NOMO-1 (cell line): ENCODE data around the gene RNASE7.
A peak's percentile ranks its signal among the peaks of the same experiment; 100 is the strongest.
"Not testable (repeated sequence)": the region's sequence is repeated elsewhere in the genome, so short reads cannot be mapped to it uniquely, and the experiment has no call there.

ENCODE experiments used
- DNase-seq, 2 experiments: peaks; one replicate each; lab custom pipeline; 2025; ENCODE audit not compliant: unreplicated experiment in 2 of 2; lab: John Stamatoyannopoulos, UW

Gene RNASE7

GRCh38 chr14:21041676-21042433 lies at the start of gene RNASE7:
Gene RNASE7 (plus strand): TSS chr14:21042362. CDS start chr14:21042993, 631 bp downstream.
- DNase-seq, result no peak

DNA sequence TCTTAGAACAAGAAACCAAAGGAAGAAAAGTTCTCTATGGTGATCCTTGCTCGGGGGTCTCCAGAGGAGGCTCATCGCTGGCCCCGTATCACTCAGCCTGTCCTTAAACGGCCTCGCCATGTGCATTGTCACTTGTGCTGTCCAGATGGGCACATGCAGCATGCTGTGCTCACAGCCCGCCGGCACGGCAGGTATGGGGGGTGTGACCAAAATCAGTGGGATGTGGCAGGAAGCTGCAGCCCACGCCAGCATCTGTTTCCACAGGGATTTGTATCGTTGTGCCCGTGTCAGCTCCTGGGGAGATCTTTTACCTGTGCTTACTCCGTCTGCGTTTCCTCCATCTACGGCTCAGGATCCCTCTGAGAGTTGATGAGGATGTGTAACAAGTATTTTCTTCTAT lies 45.6 kb upstream of the RNASE7 start:
- DNase-seq, result no peak

DNA sequence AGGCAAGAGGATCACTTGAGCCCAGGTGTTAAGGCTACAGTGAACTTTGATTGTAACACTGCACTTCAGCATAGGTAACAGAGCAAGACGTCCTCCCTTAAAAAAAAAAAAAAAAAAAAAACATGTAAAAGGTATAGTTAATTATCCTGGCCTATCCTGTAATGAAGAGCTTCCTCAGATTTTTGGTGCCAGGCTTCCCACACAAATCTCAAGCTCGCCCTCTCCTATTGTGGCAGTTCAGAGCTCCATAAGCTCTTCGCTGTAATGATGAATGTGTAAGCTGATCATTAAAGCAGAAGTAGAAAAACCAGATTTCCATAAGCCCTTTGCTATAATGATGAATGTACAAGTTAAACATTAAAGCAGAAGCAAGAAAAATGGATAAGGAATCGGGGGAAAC lies 45.0 kb upstream of the RNASE7 start:
- DNase-seq, result no peak

- no peak for DNase-seq
Observed at GRCh38 chr14:20997564-20997963, 44.6 kb upstream of the RNASE7 start.

DNA sequence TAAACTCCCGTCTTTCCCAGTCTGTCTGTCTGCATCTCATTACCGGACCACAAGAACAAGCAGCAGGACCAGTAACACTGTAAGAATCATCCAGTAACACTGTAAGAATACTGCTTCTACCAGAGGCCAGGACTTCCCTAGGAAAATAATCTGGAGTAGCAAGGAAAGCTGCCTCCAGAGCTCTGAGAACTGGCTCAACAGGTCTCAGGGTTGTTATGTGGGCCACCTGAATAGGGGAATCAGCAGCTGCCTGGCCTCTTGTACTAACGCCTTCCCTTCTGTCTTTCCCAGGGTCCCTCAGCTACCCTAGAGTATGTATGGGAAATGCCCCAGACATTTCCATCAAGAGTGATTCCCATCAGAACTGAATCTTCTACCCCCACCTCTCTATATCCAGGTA lies 44.0 kb upstream of the RNASE7 start:
- no peak for DNase-seq

DNA sequence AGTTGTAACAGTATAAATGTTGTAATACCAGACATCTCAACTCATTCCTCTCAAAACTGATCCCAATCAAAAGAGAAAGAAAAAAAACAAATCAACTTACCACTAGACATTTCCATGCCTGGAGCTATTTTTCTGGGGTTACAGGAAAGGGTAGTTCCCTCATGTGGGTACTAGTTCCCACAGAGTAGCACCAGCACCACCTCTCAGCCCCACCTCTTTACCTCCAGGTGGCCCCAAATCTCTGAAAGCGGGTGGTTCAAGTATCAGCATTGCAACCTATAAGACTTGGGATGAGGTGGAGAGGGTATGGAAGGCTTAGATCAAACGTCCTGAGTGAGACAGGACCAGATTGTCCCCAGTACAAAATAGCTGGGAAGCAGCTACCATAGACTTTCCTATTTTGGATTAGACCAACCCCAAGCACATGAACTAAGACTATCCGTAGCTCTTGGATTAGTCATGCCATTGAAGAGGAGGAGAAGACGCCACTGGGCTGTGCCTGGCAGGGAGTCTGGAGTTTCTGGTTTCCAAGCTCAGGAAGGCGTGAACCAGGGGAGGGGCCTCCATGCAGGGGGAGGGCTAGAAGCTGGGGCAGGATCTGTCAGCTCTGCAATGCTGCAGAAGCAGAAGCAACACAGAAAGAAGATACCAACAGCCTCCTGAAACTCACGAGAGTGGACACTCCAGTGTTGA lies 43.3 kb upstream of the RNASE7 start, which contains the start of gene SLC39A2:
Gene SLC39A2 (plus strand): TSS at position 620 of the 693 bp plus-strand sequence. CDS start 154 bp downstream, outside the sequence.
- no peak for DNase-seq

DNA sequence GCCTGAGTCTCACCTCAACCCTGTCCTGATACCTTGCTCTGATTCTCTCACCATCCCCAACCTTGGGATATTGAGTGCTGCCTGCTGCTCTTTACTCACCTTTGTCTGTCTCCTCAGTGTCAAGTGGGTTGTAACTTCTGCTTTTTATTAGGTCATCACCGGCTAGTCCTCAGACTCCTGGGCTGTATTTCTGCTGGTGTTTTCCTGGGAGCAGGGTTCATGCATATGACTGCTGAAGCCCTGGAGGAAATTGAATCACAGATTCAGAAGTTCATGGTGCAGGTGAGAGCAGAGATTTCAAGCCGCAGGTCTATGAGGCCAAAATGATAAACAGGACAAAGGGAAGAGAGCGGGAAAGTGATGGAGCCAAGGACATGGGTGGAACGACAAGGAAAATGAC lies 42.6 kb upstream of the RNASE7 start:
- no peak for DNase-seq

DNA sequence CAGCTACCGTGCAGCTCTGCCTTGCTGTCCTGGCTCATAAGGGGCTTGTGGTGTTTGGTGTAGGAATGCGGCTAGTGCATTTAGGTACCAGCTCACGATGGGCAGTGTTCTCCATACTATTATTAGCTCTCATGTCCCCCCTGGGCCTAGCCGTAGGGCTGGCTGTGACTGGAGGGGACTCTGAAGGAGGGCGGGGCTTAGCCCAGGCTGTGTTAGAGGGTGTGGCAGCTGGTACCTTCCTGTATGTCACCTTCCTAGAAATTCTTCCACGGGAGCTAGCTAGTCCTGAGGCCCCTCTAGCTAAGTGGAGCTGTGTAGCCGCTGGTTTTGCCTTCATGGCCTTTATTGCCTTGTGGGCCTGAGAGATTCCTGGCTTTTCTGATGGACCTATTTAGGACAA lies 40.9 kb upstream of the RNASE7 start:
- no peak for DNase-seq

DNA sequence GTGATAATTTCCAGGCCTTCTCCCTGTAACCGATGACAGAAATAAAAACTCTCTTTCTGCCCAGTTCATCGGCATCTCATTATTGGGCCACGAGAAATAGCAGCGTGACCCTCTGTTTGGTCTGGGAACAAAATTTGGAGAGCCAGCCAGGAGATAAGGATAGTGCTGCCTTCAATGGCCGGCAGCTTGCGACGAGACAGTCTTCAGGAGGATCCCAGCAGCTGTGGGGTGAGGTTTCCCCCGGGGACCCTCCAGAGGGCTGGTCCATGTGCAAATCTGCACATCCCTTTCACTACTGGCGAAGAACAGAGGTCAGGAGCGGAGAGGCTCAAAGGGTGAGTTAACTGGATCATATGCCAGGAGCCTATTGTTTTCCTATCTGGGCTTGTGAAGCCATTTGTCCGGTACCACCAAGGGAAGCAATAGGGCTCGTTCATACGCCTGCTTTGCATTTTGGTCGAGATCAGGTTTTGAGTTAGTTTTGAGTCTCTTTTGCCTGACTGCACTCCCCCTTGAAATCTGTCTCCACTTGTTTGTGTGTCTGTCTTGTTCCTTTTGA lies 38.3 kb upstream of the RNASE7 start:
- DNase-seq, result no peak

- not testable (repeated sequence) for DNase-seq
Observed at GRCh38 chr14:21009721-21010120, 32.4 kb upstream of the RNASE7 start.

GRCh38 chr14:21011136-21011535 lies 31.0 kb upstream of the RNASE7 start:
- no peak for DNase-seq

DNA sequence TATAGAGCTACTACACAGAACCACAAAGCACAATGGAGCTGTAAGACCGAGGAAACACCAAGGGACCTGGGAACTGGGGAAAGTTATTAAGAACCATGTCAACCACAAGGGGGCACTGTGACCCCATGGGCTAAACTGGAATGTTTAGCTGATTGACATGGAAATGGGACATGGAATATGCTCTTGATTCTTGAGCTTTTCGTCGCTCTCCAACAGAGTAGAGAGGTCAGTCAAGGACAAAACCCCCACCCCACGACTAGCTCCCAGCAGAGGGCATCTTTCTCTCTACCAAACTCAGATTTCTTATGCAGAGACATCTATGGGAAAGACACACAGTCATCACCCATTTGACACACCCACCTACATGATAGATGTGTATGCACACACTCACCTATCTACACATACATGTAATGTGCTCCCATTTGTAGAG lies 27.4 kb upstream of the RNASE7 start:
- DNase-seq, result peak; percentile 30 to 68

DNA sequence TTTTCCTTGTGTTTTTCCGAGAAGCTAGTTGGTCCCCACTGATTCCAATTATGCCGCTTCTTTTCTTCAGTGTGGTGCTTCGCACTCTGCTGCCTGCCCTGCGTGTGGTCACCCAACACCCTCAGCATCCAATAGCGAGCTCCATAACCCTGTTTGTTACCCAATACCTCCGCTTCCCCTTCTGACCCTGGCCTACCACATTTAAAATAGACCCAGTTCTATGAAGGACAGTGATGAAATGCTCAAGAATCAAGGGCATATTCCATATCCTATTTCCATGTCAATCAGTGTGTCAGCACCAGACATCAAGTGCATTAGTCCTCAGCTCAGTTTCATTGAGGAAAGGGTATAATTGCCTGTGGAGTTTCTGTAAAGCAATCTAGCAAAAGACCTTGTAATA lies 26.9 kb upstream of the RNASE7 start:
- DNase-seq, result peak; percentile 63 to 88

- no peak for DNase-seq
Observed at GRCh38 chr14:21016413-21017190, 25.6 kb upstream of the RNASE7 start.

GRCh38 chr14:21017528-21018245 lies 24.5 kb upstream of the RNASE7 start:
- DNase-seq, result peak in 1 of 2 experiments; percentile 12

GRCh38 chr14:21018286-21018685 lies 23.9 kb upstream of the RNASE7 start:
- no peak for DNase-seq

DNA sequence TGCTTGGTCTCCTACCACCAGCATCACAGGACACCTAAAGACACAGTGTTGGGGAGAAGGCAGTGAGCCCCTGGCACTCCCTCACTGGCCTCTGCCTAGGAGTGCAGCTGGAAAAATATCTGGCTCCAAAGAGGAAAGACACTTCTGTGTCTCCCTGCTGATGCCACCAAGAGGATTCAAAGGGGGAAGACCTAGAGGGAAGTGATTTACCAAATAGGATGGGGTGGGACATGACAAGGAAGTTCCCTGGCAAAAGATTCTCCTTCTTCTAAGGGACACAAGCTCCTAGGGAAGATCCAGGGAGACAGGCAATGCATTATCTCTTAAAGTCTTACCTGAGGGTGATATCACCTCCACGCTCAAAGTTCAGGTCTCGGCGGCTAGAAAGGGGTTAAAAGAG lies 23.4 kb upstream of the RNASE7 start:
- no peak for DNase-seq

GRCh38 chr14:21019366-21019765 lies 22.8 kb upstream of the RNASE7 start:
- no peak for DNase-seq

- no peak for DNase-seq
Observed at GRCh38 chr14:21020977-21021545, 21.1 kb upstream of the RNASE7 start.

- no peak for DNase-seq
Observed at GRCh38 chr14:21022686-21023085, 19.5 kb upstream of the RNASE7 start.
